HFFc6 (cell line): Measurements from ENCODE around the gene GLB1L2. TPM values are rescaled to one million over a fixed set of nuclear protein-coding genes. Genes with fewer than 3 reads are reported as not detected.
"Not testable (repeated sequence)": the region's sequence is repeated elsewhere in the genome, so short reads cannot be mapped to it uniquely, and the experiment has no call there.

ENCODE experiments used
- DNase-seq: peaks from one replicate; pipeline ENCODE4 v3.0.0-alpha.2; 2018
- H3K27ac Mint-ChIP-seq: 2 replicates; pipeline ENCODE4 v1.8.0; 2020; ENCODE audit warnings: mild to moderate bottlenecking, mixed read lengths
- H3K27me3 Mint-ChIP-seq: 2 replicates; pipeline ENCODE4 v1.8.0; 2021; ENCODE audit warnings: mild to moderate bottlenecking, moderate library complexity, mixed read lengths; ENCODE audit not compliant: insufficient read depth
- H3K36me3 Mint-ChIP-seq: 2 replicates; pipeline ENCODE4 v1.8.0; 2021; ENCODE audit warnings: low read depth, mixed read lengths
- H3K4me1 Mint-ChIP-seq: 2 replicates; pipeline ENCODE4 v1.8.0; 2020; ENCODE audit warnings: low read depth, mixed read lengths
- H3K4me3 Mint-ChIP-seq: 2 replicates; pipeline ENCODE4 v1.8.0; 2020; ENCODE audit warnings: mild to moderate bottlenecking, moderate library complexity, mixed read lengths
- H3K9me3 Mint-ChIP-seq: 2 replicates; pipeline ENCODE4 v1.8.0; 2020; ENCODE audit warnings: mild to moderate bottlenecking, mixed read lengths
- long read RNA-seq: library from polyadenylated mRNA; unstranded; transcript quantifications from one replicate; pipeline ENCODE4 v2.0.0, GENCODE V29; 2019
- total RNA-seq, 6 experiments: library from RNA; stranded (reverse); fragmentation: NEBNext Ultra II Directional; extraction: Animal tissue kit (Norgen Biotek cat#: 25700); gene quantifications; 2 replicates in 1 of 6; 3 replicates in 5 of 6; pipeline ENCODE4 v1.2.3, GENCODE V29; 2021
- TF ChIP-seq, protein P1 (sequence below): fragments of 200-600 bp; sonication (generic); IDR thresholded peaks from 2 replicates; pipeline ENCODE4 v1.5.0; 2021; ENCODE audit warnings: antibody characterized with exemption, mild to moderate bottlenecking

GLB1L2 gene, protein sequence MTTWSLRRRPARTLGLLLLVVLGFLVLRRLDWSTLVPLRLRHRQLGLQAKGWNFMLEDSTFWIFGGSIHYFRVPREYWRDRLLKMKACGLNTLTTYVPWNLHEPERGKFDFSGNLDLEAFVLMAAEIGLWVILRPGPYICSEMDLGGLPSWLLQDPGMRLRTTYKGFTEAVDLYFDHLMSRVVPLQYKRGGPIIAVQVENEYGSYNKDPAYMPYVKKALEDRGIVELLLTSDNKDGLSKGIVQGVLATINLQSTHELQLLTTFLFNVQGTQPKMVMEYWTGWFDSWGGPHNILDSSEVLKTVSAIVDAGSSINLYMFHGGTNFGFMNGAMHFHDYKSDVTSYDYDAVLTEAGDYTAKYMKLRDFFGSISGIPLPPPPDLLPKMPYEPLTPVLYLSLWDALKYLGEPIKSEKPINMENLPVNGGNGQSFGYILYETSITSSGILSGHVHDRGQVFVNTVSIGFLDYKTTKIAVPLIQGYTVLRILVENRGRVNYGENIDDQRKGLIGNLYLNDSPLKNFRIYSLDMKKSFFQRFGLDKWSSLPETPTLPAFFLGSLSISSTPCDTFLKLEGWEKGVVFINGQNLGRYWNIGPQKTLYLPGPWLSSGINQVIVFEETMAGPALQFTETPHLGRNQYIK
- total RNA-seq: not detected
- long read RNA-seq: 0 reads

DNA sequence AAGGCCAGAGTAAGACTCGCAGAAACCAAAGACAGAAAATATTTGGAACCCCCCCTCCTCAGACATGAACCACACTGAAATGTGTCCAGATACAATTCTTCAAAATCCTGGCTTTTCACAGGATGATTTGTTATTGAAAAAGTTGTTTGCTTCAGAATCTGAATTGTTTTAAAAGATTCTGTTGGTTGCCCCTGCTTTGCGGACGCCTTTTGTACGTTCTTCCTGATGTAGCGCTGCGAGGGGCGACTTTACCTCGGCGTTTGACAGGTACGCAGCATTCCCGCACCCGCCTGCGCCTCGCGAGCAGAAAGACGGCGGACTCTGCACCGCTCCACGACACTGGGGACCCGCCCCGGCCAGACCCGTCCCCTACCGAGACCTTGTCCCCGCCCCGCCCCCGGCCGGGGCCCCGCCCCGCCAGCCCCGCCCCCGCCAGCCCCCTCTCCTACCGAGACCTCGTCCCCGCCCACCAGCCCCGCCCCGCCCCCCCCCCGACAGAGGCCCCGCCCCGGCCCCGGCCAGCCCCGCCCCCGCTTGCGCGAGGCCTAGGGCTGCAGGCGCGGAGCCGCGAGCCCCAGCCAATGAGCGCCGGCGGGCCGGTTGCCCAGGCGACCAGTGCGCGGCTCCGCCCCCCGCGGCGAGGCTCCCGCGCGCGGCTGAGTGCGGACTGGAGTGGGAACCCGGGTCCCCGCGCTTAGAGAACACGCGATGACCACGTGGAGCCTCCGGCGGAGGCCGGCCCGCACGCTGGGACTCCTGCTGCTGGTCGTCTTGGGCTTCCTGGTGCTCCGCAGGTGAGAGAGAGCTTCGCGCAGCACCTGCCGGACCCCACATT, at the start of gene GLB1L2:
Gene GLB1L2, plus strand, starts transcription at position 635 of the 835 bp plus-strand sequence. Its CDS starts 74 bp downstream, at position 709.
- H3K27ac Mint-ChIP-seq: no peak within 1 kb of the TSS

DNA sequence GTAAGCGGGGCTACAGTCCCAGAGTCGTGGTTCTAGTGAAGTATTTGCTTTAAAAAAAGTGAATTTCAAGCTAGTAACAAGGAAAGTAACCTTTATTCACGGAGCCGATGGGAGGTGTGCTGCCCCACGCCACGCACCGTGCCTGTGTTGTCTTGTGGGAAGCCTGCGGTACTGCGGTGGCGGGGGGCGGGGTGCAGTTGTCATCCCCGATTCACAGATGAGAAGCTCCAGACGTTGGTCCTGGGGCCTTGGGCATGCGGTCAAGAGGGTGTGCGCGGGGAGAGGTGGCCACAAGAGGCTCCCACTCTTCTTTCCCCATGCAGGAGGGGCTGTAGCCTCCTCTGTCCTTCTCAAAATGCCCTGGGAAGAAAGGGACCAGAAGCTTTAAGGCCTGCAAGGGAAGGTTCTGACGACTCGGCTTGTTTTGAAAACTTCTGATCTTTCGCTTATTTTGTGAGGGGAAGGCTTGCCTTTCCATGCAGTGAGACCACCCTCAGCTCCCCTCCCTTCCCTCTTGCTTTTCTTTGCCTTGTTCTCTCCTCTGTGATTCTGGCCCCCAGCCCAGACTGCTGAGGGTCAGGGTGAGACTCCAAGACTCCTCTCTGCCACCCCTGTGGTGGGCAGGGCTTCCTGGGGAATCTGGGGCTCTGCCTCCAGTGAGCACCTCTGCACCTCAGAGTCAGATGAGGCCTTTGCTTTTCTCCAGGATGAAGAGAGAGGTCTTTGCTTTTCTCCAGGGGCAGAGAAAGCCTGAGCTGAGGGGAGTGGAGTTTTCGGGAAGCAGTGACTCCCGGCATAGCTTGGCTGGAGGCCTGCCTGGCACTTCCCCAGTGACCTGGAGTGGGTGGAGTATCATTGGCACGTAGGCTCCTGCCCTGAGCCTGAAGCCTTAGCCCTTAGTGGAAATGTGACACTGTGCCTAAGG, 49.4 kb upstream of the GLB1L2 start:
- H3K27me3 Mint-ChIP-seq: peaks cover 20% of the 10 kb centered on the region
- TF ChIP-seq, protein P1, sequence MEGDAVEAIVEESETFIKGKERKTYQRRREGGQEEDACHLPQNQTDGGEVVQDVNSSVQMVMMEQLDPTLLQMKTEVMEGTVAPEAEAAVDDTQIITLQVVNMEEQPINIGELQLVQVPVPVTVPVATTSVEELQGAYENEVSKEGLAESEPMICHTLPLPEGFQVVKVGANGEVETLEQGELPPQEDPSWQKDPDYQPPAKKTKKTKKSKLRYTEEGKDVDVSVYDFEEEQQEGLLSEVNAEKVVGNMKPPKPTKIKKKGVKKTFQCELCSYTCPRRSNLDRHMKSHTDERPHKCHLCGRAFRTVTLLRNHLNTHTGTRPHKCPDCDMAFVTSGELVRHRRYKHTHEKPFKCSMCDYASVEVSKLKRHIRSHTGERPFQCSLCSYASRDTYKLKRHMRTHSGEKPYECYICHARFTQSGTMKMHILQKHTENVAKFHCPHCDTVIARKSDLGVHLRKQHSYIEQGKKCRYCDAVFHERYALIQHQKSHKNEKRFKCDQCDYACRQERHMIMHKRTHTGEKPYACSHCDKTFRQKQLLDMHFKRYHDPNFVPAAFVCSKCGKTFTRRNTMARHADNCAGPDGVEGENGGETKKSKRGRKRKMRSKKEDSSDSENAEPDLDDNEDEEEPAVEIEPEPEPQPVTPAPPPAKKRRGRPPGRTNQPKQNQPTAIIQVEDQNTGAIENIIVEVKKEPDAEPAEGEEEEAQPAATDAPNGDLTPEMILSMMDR: no peak
- DNase-seq: no peak
- H3K27ac Mint-ChIP-seq: no peak overlapping the region
- H3K36me3 Mint-ChIP-seq: 0 out of 2 replicates have a peak, but pooled peaks cover under 1% of the 10 kb centered on the region
- no peaks in the 10 kb centered on the region for H3K9me3 Mint-ChIP-seq
- peaks cover under 1% of the 10 kb centered on the region; the same call in 1 of the 2 replicates for H3K4me1 Mint-ChIP-seq
- H3K4me3 Mint-ChIP-seq: no peak overlapping the region

More for the DNA sequence above, at the start of gene GLB1L2:
- peaks cover 23% of the 10 kb centered on the region for H3K9me3 Mint-ChIP-seq
- H3K27me3 Mint-ChIP-seq: peaks cover 4% of the 10 kb centered on the region
- TF ChIP-seq, protein P1: no peak
- H3K36me3 Mint-ChIP-seq: peaks cover 4% of the 10 kb centered on the region; the same call in 1 of the 2 replicates
- DNase-seq: no peak
- H3K4me3 Mint-ChIP-seq: no peak within 1 kb of the TSS
- no peaks in the 10 kb centered on the region for H3K4me1 Mint-ChIP-seq

DNA sequence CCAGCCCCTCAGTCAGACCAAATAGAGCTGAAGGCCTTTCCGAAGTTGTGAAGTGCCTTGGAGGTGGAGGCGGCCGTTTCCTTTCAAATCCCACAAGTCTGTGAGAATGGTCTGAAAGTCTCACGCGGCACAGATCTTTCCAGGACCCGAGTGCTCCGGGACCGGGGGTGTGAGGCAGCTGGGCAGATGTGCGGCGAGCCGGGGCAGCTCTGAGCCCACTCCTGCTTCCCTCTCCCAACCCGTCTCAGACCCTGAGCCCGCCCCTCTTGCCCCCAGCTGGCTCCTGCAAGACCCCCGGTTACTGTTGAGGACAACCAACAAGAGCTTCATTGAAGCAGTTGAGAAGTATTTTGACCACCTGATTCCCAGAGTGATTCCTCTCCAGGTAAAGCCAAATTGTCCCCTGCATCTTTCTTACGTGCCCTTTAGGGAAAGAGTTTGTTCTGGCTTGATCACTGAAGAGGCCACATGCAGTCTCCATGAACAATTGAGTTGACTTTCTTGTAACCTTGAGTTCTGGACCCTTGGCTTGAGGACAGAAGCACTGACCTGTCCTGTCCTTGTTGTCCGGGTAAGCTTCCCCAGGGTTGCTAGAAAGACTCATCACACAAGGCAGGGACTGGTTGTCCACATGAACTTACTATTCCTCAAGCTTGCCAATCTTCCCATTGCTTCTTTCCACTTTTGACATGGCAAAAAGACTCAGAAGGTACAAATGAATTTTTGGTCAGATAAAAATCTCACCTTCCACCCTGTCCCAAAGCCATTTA, 48.1 kb upstream of the GLB1L2 start:
- Mint-ChIP-seq H3K36me3 (no peaks in the 10 kb centered on the region), H3K9me3 (no peaks in the 10 kb centered on the region), H3K27me3 (peaks cover 15% of the 10 kb centered on the region), H3K4me3 (no peak overlapping the region), H3K27ac (no peak overlapping the region), H3K4me1 (no peaks in the 10 kb centered on the region)
- TF ChIP-seq, protein P1: no peak
- no peak for DNase-seq

DNA sequence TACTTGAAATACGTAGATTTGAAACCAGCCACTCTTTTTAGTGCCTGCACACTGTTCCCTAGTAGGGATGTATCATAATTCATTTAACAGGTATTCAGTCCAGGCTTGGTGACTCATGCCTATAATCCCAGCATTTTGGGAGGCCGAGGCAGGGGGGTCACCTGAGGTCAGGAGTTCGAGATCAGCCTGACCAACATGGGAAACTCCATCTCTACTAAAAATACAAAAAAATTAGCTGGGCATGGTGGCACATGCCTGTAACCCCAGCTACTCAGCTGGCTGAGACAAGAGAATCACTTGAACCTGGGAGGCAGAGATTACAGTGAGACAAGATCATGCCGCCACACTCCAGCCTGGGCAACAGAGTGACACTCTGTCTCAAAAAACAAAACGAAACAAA, 47.4 kb upstream of the GLB1L2 start:
- H3K36me3 Mint-ChIP-seq, H3K4me1 Mint-ChIP-seq, H3K4me3 Mint-ChIP-seq, H3K9me3 Mint-ChIP-seq, H3K27ac Mint-ChIP-seq, DNase-seq: not testable (repeated sequence)
- H3K27me3 Mint-ChIP-seq: peaks cover 12% of the 10 kb centered on the region

DNA sequence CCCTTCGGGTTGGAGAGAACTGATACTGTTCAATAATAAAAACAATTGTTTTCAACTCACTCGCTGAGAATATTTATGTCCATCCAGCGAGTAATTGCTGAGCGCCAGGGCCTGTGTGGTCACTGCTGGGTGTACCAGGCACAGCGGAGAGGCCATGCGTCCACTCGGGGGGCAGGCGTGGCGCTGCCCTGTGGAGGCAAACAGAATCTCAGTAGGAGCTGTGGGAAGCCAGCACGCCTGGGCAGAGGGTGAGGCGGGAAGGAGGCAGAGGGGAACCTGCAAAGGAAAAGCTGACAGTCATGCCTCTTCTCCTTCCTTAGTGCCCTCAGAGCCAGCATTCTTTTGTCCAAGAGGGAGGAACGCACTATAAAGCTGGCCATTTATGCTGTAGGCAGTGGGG, 44.2 kb upstream of the GLB1L2 start:
- H3K36me3 Mint-ChIP-seq: no peaks in the 10 kb centered on the region
- no peak for DNase-seq
- no peak overlapping the region for H3K27ac Mint-ChIP-seq
- no peak overlapping the region for H3K4me3 Mint-ChIP-seq
- H3K9me3 Mint-ChIP-seq: no peaks in the 10 kb centered on the region; the same call in 1 of the 2 replicates
- peaks cover 10% of the 10 kb centered on the region for H3K27me3 Mint-ChIP-seq
- TF ChIP-seq, protein P1: no peak
- H3K4me1 Mint-ChIP-seq: no peaks in the 10 kb centered on the region
